Pancreas (tissue), 10 donors: ENCODE results near the gene SHB. TPM values are rescaled to one million over a fixed set of nuclear protein-coding genes. Genes with fewer than 3 reads are reported as not detected.
A peak's percentile ranks its signal among the peaks of the same experiment; 100 is the strongest.

Experiments used
- ATAC-seq, 4 donors: fragments of 200-7000 bp; cut with Tn5 transposase; one replicate each; pipeline versions ENCODE4 v1.8.0 to v1.9.1; 2020; ENCODE audit warnings: mild to moderate bottlenecking in 4 of 4, moderate library complexity in 4 of 4
- DNase-seq, 6 donors: peaks; one replicate each; pipeline ENCODE4 v3.0.0-alpha.2; 2020
- FAIRE-seq: peaks from 2 replicates; lab custom pipeline; 2012; peaks lifted over from hg19 to GRCh38; lab: Jason Lieb, UNC
- H3K27ac ChIP-seq, 4 donors: fragments of 200-600 bp; sonication (generic); 1 replicate in 3 of 4; 2 replicates in 1 of 4; pipeline versions ENCODE4 v1.5.0 to v1.8.0; 2020
- H3K27me3 ChIP-seq, 4 donors: fragments of 200-600 bp; one replicate each; pipeline ENCODE4 v1.8.0; 2021
- H3K36me3 ChIP-seq, 3 donors: fragments of 200-600 bp; sonication (generic) in 1 of 3; one replicate each; pipeline versions ENCODE4 v1.5.0 to v1.8.0; 2020 to 2021
- H3K4me1 ChIP-seq, 3 donors: fragments of 200-600 bp; one replicate each; pipeline ENCODE4 v1.8.0; 2021
- H3K4me3 ChIP-seq, 4 donors: fragments of 200-600 bp; sonication (generic) in 2 of 4; one replicate each; pipeline versions ENCODE4 v1.5.0 to v1.8.0; 2020 to 2021
- H3K9me3 ChIP-seq, 4 donors: fragments of 200-600 bp; one replicate each; pipeline ENCODE4 v1.8.0; 2021
- CTCF ChIP-seq, 4 donors: fragments of 200-600 bp; sonication (generic) in 3 of 4; IDR thresholded peaks; one replicate each; pipeline versions ENCODE4 v1.5.0 to v1.8.0; 2021; ENCODE audit warnings: antibody characterized with exemption in 4 of 4
- WGBS, 2 donors: extraction: QIAGEN DNeasy Blood & Tissue Kit; methylation state at CpG; one replicate each; pipeline ENCODE4 v1.1.7; 2013; 5-methylcytosine and 5-hydroxymethylcytosine counted together
- intact Hi-C, 3 donors: fragments of 100-400 bp; cut with DNase I; formaldehyde crosslinking; loops; one replicate each; pipeline versions ENCODE4 v1.11.1 to v1.14.2; 2022
- polyA plus RNA-seq, 2 donors: library from polyadenylated mRNA; stranded (reverse); fragments of 200-250 nt; gene quantifications; one replicate each; pipeline ENCODE4 v1.2.3, GENCODE V29; 2013
- total RNA-seq, 6 donors: library from RNA; stranded (reverse); fragmentation: NEBNext Ultra II Directional in 4 of 6; extraction: Animal tissue kit (Norgen Biotek cat#: 25700) in 4 of 6; gene quantifications; one replicate each; pipeline versions ENCODE4 v1.2.1 to v1.2.4, GENCODE V29; 2021 to 2023
- donor health status: healthy with polysubstance abuse.
- donor health status: DM: no; HTN: no; CAD: no; lungs with moderate emphysema.
- donor health status: DM: no; HTN: no; CAD: no.
- donor health status: control.
- donor health status: control.
- donor health status: Bipolar disorder and iron deficiency.
- donor health status: DM: yes; HTN: yes; CAD: no.
- donor health status: DM: no; HTN: no; CAD: no.
- donor health status: DM: no; HTN: no; CAD: no.
- donor health status: DM: yes; HTN: yes; CAD: no.

SHB gene
- total and polyA plus RNA-seq, 8 donors = 11.5 to 24.2 (median 19.2) TPM

GRCh38 chr9:38019731-38020130 is 49.3 kb downstream of the SHB start:
- no peak for DNase-seq
- peak overlapping the region in 2 of 4 donors; percentile 34 to 70 for H3K27ac ChIP-seq

GRCh38 chr9:38018958-38019602 is 49.9 kb downstream of the SHB start:
- no peak for TF ChIP-seq CTCF (IDR thresholded peaks at IDR 0.05)
- Histone ChIP-seq H3K9me3 (no peaks in the 10 kb centered on the region), H3K36me3 (peaks cover 0 to 7% (median 4%) of the 10 kb centered on the region in 3 donors), H3K27me3 (no peaks in the 10 kb centered on the region), H3K27ac (peak overlapping the region; percentile 9 to 70 (median 48)), H3K4me1 (peaks cover 32 to 57% (median 56%) of the 10 kb centered on the region in 3 donors), H3K4me3 (no peak overlapping the region)
- intact Hi-C loops = loop anchor here in 1 of 3 donors (10.0 kb wide), 1 partner anchor 54 kb away; no protein-coding TSS in a partner anchor
- FAIRE-seq (no peak), ATAC-seq (peak; percentile 72 to 79 (median 77)), DNase-seq (peak in 4 of 6 donors; percentile 57 to 73 (median 71))
- 32 to 36% methylated on average over 6 of the region's 6 CpGs for WGBS, 2 donors

More at GRCh38 chr9:38019731-38020130, 49.3 kb downstream of the SHB start:
- no peak for FAIRE-seq
- TF ChIP-seq CTCF (IDR thresholded peaks at IDR 0.05) = no peak
- WGBS, 2 donors = 80 to 82% methylated on average over 3 of the region's 3 CpGs
- Histone ChIP-seq H3K36me3 (peaks cover 0 to 7% (median 2%) of the 10 kb centered on the region in 3 donors), H3K27me3 (no peaks in the 10 kb centered on the region), H3K9me3 (no peaks in the 10 kb centered on the region), H3K4me3 (no peak overlapping the region), H3K4me1 (peaks cover 32 to 64% (median 62%) of the 10 kb centered on the region in 3 donors)
- intact Hi-C loops = loop anchor here in 1 of 3 donors (10.0 kb wide), 2 partner anchors 55 to 105 kb away; no protein-coding TSS in a partner anchor
- no peak for ATAC-seq

- Histone ChIP-seq H3K36me3 (peaks cover 0 to 11% (median 4%) of the 10 kb centered on the region in 3 donors), H3K9me3 (no peaks in the 10 kb centered on the region), H3K4me1 (peaks cover 28 to 51% (median 49%) of the 10 kb centered on the region in 3 donors), H3K27me3 (no peaks in the 10 kb centered on the region), H3K4me3 (no peak overlapping the region), H3K27ac (peak overlapping the region; percentile 9 to 70 (median 48))
- DNase-seq = no peak
- no peak for TF ChIP-seq CTCF (IDR thresholded peaks at IDR 0.05)
- no peak for FAIRE-seq
- 69 to 78% methylated on average over 5 of the region's 5 CpGs for WGBS, 2 donors
- no peak for ATAC-seq
- intact Hi-C loops = loop anchor here in 1 of 3 donors (10.0 kb wide), 1 partner anchor 54 kb away; no protein-coding TSS in a partner anchor
These were observed 50.6 kb downstream of the SHB start for GRCh38 chr9:38018241-38018957.

GRCh38 chr9:38017885-38018186 is 51.2 kb downstream of the SHB start:
- no peak overlapping the region for H3K4me3 ChIP-seq
- FAIRE-seq (no peak), DNase-seq (no peak), ATAC-seq (no peak)
- H3K9me3 ChIP-seq = no peaks in the 10 kb centered on the region
- peaks cover 23 to 46% (median 44%) of the 10 kb centered on the region in 3 donors for H3K4me1 ChIP-seq
- peaks cover 0 to 15% (median 4%) of the 10 kb centered on the region in 3 donors for H3K36me3 ChIP-seq
- H3K27me3 ChIP-seq = no peaks in the 10 kb centered on the region
- intact Hi-C loops = loop anchor here in 1 of 3 donors (10.0 kb wide), 1 partner anchor 53 kb away; no protein-coding TSS in a partner anchor
- WGBS, 2 donors = 90 to 95% methylated on average over 2 of the region's 2 CpGs
- TF ChIP-seq CTCF (IDR thresholded peaks at IDR 0.05) = no peak
- H3K27ac ChIP-seq = peak overlapping the region; percentile 27 to 70 (median 54)
